Right renal pelvis (tissue), 4 donors: ENCODE data around the gene PATE4. TPM values are rescaled to one million over a fixed set of nuclear protein-coding genes. Genes with fewer than 3 reads are reported as not detected.
A peak's percentile ranks its signal among the peaks of the same experiment; 100 is the strongest.

ENCODE experiments used
- DNase-seq, 4 donors: peaks; one replicate each; pipeline ENCODE4 v3.0.0-alpha.2; 2013; ENCODE audit warnings: low read depth in 4 of 4, low spot score in 3 of 4, missing footprints in 1 of 4
- polyA plus RNA-seq, 4 donors: library from polyadenylated mRNA; unstranded; fragments of 120-200 nt; gene quantifications; one replicate each; pipeline ENCODE4 v1.2.1, GENCODE V29; 2013; ENCODE audit not compliant: insufficient read length in 4 of 4

The PATE4 gene
- polyA plus RNA-seq, 4 donors, result 0.12 to 0.13 TPM; not detected in 2

- peak in 2 of 4 donors; percentile 5 to 49 for DNase-seq
These were observed 53.9 kb downstream of the PATE4 start for GRCh38 chr11:125886997-125887372.

- DNase-seq, result peak; percentile 82 to 88 (median 84)
These were observed 54.5 kb downstream of the PATE4 start, which contains the start of gene HYLS1 for GRCh38 chr11:125887373-125888324. HYLS1 (plus strand) TSS chr11:125887668; CDS start chr11:125899369, 11,701 bp downstream.

Other genes starting within 250 kb of the PATE4 start
- 100 to 1,000 TPM; 192 to 228 (median 210) TPM for gene STT3A, start 240.5 kb upstream of the PATE4 start, polyA plus RNA-seq
- 10 to 100 TPM; 23.7 to 31.8 (median 26.3) TPM for gene CHEK1, start 208.2 kb upstream of the PATE4 start, polyA plus RNA-seq
- gene ACRV1, start 152.5 kb upstream of the PATE4 start, polyA plus RNA-seq, result 1 to 10 TPM in 1 of 4 donors, under 1 TPM in 3; 0.75 to 1.3 (median 0.87) TPM
- not detected for gene PATE1, start 87.0 kb upstream of the PATE4 start, polyA plus RNA-seq
- gene PATE2, start 54.5 kb upstream of the PATE4 start, polyA plus RNA-seq, result under 1 TPM in 1 of 4 donors, not detected in 3; 0.11 TPM
- not detected for gene PATE3, start 45.2 kb upstream of the PATE4 start, polyA plus RNA-seq
- gene HYLS1, start 54.4 kb downstream of the PATE4 start, polyA plus RNA-seq, result 10 to 100 TPM; 10.3 to 14.0 (median 13.4) TPM
- gene PUS3, start 69.9 kb downstream of the PATE4 start, polyA plus RNA-seq, result 10 to 100 TPM; 15.7 to 21.0 (median 17.7) TPM
- gene DDX25, start 71.2 kb downstream of the PATE4 start, polyA plus RNA-seq, result 1 to 10 TPM; 4.6 to 5.0 (median 5.0) TPM
- under 1 TPM in 1 of 4 donors, not detected in 3; 0.01 TPM for gene VSIG10L2, start 112.7 kb downstream of the PATE4 start, polyA plus RNA-seq
- 10 to 100 TPM; 25.3 to 27.7 (median 26.2) TPM for gene CDON, start 229.6 kb downstream of the PATE4 start, polyA plus RNA-seq